ENCODE results near the gene FHIP1A.

FHIP1A gene

GRCh38 chr4:151420250-151420807 lies 11.4 kb downstream of the FHIP1A start:
- no peak for TF ChIP-seq CTCF (IDR thresholded peaks at IDR 0.05)

- no peak for TF ChIP-seq CTCF (IDR thresholded peaks at IDR 0.05)
Observed at GRCh38 chr4:151422854-151423253, 13.9 kb downstream of the FHIP1A start.

- no peak for TF ChIP-seq CTCF (IDR thresholded peaks at IDR 0.05)
Observed at GRCh38 chr4:151426513-151426912, 17.5 kb downstream of the FHIP1A start.

GRCh38 chr4:151427266-151427665 lies 18.3 kb downstream of the FHIP1A start:
- no peak for TF ChIP-seq CTCF (IDR thresholded peaks at IDR 0.05)

GRCh38 chr4:151428346-151428745 lies 19.4 kb downstream of the FHIP1A start:
- TF ChIP-seq CTCF (IDR thresholded peaks at IDR 0.05) = no peak

- TF ChIP-seq CTCF (IDR thresholded peaks at IDR 0.05) = no peak
Observed at GRCh38 chr4:151429957-151430570, 21.1 kb downstream of the FHIP1A start.

GRCh38 chr4:151430740-151431457 lies 21.9 kb downstream of the FHIP1A start:
- no peak for TF ChIP-seq CTCF (IDR thresholded peaks at IDR 0.05)
